ENCODE data around the gene NHEJ1. TPM values are rescaled to one million over a fixed set of nuclear protein-coding genes. Genes with fewer than 3 reads are reported as not detected.

NHEJ1 gene
- total RNA-seq, 1 donor from 2014 or later = 13.0 TPM

GRCh38 chr2:219140722-219141121 lies 19.9 kb downstream of the NHEJ1 start:
- Histone ChIP-seq H3K9me3 (no peaks in the 10 kb centered on the region), H3K36me3 (peaks cover 47% of the 10 kb centered on the region), H3K4me3 (no peak overlapping the region), H3K4me1 (no peaks in the 10 kb centered on the region), H3K27ac (no peak overlapping the region), H3K27me3 (ENCODE audit: low read depth) (no peaks in the 10 kb centered on the region)
- intact Hi-C loops (cut with DNase I) = loop anchor here (10.0 kb wide), 1 partner anchor 86 kb away; no protein-coding TSS in a partner anchor
- DNase-seq (no peak), ATAC-seq (no peak)
- TF ChIP-seq CTCF (IDR thresholded peaks at IDR 0.05) = no peak

- Histone ChIP-seq H3K27ac (no peak overlapping the region), H3K4me3 (no peak overlapping the region), H3K36me3 (peaks cover 6% of the 10 kb centered on the region), H3K9me3 (no peaks in the 10 kb centered on the region), H3K4me1 (peaks cover 8% of the 10 kb centered on the region), H3K27me3 (ENCODE audit: low read depth) (no peaks in the 10 kb centered on the region)
- DNase-seq (no peak), ATAC-seq (no peak)
- intact Hi-C loops (cut with DNase I) = no loop called here
- TF ChIP-seq CTCF (IDR thresholded peaks at IDR 0.05) = no peak
Observed at GRCh38 chr2:219133976-219134375, 26.6 kb downstream of the NHEJ1 start.

- no peaks in the 10 kb centered on the region for H3K9me3 ChIP-seq
- intact Hi-C loops (cut with DNase I) = no loop called here
- H3K4me3 ChIP-seq = no peak overlapping the region
- H3K4me1 ChIP-seq = peaks cover 18% of the 10 kb centered on the region
- H3K27me3 ChIP-seq (ENCODE audit: low read depth) = no peaks in the 10 kb centered on the region
- ATAC-seq (no peak), DNase-seq (no peak)
- no peak overlapping the region for H3K27ac ChIP-seq
- TF ChIP-seq CTCF (IDR thresholded peaks at IDR 0.05) = no peak
- no peaks in the 10 kb centered on the region for H3K36me3 ChIP-seq
Observed at GRCh38 chr2:219131744-219132143, 28.9 kb downstream of the NHEJ1 start.

GRCh38 chr2:219131327-219131726 lies 29.3 kb downstream of the NHEJ1 start:
- Histone ChIP-seq H3K27me3 (ENCODE audit: low read depth) (no peaks in the 10 kb centered on the region), H3K4me3 (no peak overlapping the region), H3K4me1 (peaks cover 20% of the 10 kb centered on the region), H3K27ac (no peak overlapping the region), H3K36me3 (no peaks in the 10 kb centered on the region), H3K9me3 (no peaks in the 10 kb centered on the region)
- intact Hi-C loops (cut with DNase I) = no loop called here
- DNase-seq (no peak), ATAC-seq (no peak)
- TF ChIP-seq CTCF (IDR thresholded peaks at IDR 0.05) = no peak

GRCh38 chr2:219129589-219129988 lies 31.0 kb downstream of the NHEJ1 start:
- intact Hi-C loops (cut with DNase I) = no loop called here
- TF ChIP-seq CTCF (IDR thresholded peaks at IDR 0.05) = no peak
- no peak for DNase-seq
- no peak overlapping the region for H3K27ac ChIP-seq
- no peaks in the 10 kb centered on the region for H3K36me3 ChIP-seq
- H3K4me1 ChIP-seq = peaks cover 32% of the 10 kb centered on the region
- H3K4me3 ChIP-seq = no peak overlapping the region
- H3K27me3 ChIP-seq (ENCODE audit: low read depth) = no peaks in the 10 kb centered on the region
- H3K9me3 ChIP-seq = no peaks in the 10 kb centered on the region
- ATAC-seq = no peak

GRCh38 chr2:219128396-219128795 lies 32.2 kb downstream of the NHEJ1 start:
- ATAC-seq (no peak), DNase-seq (no peak)
- Histone ChIP-seq H3K27ac (no peak overlapping the region), H3K36me3 (no peaks in the 10 kb centered on the region), H3K9me3 (no peaks in the 10 kb centered on the region), H3K27me3 (ENCODE audit: low read depth) (no peaks in the 10 kb centered on the region), H3K4me1 (peaks cover 43% of the 10 kb centered on the region), H3K4me3 (no peak overlapping the region)
- intact Hi-C loops (cut with DNase I) = no loop called here
- no peak for TF ChIP-seq CTCF (IDR thresholded peaks at IDR 0.05)
